Heart left ventricle (tissue), 16 donors: ENCODE measurements around the gene MAFG. TPM values are rescaled to one million over a fixed set of nuclear protein-coding genes. Genes with fewer than 3 reads are reported as not detected.
A peak's percentile ranks its signal among the peaks of the same experiment; 100 is the strongest.

Experiments
- ATAC-seq, 4 donors: fragments of 200-7000 bp; cut with Tn5 transposase; one replicate each; pipeline ENCODE4 v1.9.1; 2020 to 2022; ENCODE audit warnings: moderate library complexity in 4 of 4, mild to moderate bottlenecking in 3 of 4, moderate number of reproducible peaks in 1 of 4
- DNase-seq, 5 donors: peaks; one replicate each; pipeline ENCODE4 v3.0.0-alpha.2; 2020
- H3K27ac ChIP-seq, 12 donors: fragments of 200-600 bp; sonication (generic) in 4 of 12; one replicate each; pipeline versions ENCODE4 v1.5.0 to v1.8.0; 2016 to 2022; ENCODE audit warnings: mild to moderate bottlenecking in 2 of 12
- H3K27me3 ChIP-seq, 9 donors: fragments of 200-600 bp; sonication (generic) in 2 of 9; one replicate each; pipeline versions ENCODE4 v1.5.1 to v1.8.0; 2016 to 2022; ENCODE audit warnings: mild to moderate bottlenecking in 3 of 9
- H3K36me3 ChIP-seq, 9 donors: fragments of 200-600 bp; sonication (generic) in 2 of 9; one replicate each; pipeline versions ENCODE4 v1.5.0 to v1.8.0; 2018 to 2022; ENCODE audit warnings: mild to moderate bottlenecking in 2 of 9
- H3K4me1 ChIP-seq, 12 donors: fragments of 200-600 bp; sonication (generic) in 4 of 12; one replicate each; pipeline versions ENCODE4 v1.5.0 to v1.8.0; 2016 to 2022; ENCODE audit warnings: mild to moderate bottlenecking in 3 of 12
- H3K4me3 ChIP-seq, 12 donors: fragments of 200-600 bp; sonication (generic) in 4 of 12; one replicate each; pipeline versions ENCODE4 v1.5.0 to v1.8.0; 2017 to 2022; ENCODE audit warnings: mild to moderate bottlenecking in 9 of 12, moderate library complexity in 4 of 12
- H3K9me3 ChIP-seq, 12 donors: fragments of 200-600 bp; sonication (generic) in 4 of 12; one replicate each; pipeline versions ENCODE4 v1.5.0 to v1.8.0; 2016 to 2022; ENCODE audit warnings: mild to moderate bottlenecking in 1 of 12
- POLR2A ChIP-seq, 2 donors: fragments of 450-650 bp; IDR thresholded peaks; one replicate each; pipeline ENCODE4 v1.6.1; 2017; ENCODE audit warnings: antibody characterized with exemption in 2 of 2, mild to moderate bottlenecking in 2 of 2, moderate library complexity in 2 of 2
- WGBS, 4 donors: extraction: QIAGEN DNeasy Blood & Tissue Kit in 2 of 4; methylation state at CpG; one replicate each; pipeline versions ENCODE4 v1.1.5 to v1.1.7; 2013 to 2018; 5-methylcytosine and 5-hydroxymethylcytosine counted together
- intact Hi-C, 10 donors: fragments of 100-400 bp; cut with DNase I; formaldehyde crosslinking; loops; one replicate each; pipeline versions ENCODE4 v1.11.1 to v1.14.2; 2022
- polyA plus RNA-seq, 2 donors: library from polyadenylated mRNA; stranded (reverse); fragments of 200-250 nt; gene quantifications; one replicate each; pipeline ENCODE4 v1.2.3, GENCODE V29; 2013
- total RNA-seq, 9 donors: library from RNA; depleted of rRNA in 2 of 9; stranded (reverse); fragments of >200 nt in 2 of 9; fragmentation: NEBNext Ultra II Directional in 3 of 9; extraction: Animal tissue kit (Norgen Biotek cat#: 25700) in 3 of 9; gene quantifications; one replicate each; pipeline versions ENCODE4 v1.1.0 to v1.2.4, GENCODE V29; 2016 to 2023
- TF ChIP-seq, protein P1 (sequence below), 12 donors: fragments of 200-600 bp; sonication (generic) in 4 of 12; IDR thresholded peaks; one replicate each; pipeline versions ENCODE4 v1.5.0 to v1.8.0; 2018 to 2022; ENCODE audit warnings: antibody characterized with exemption in 12 of 12, mild to moderate bottlenecking in 5 of 12
- donor health status: ischemic (EF 13 %, LVEDD 7.1; RV severe dilation, severe dysfunction).
- donor health status: healthy with polysubstance abuse.
- donor health status: DM: no; HTN: yes; CAD: no.
- donor health status: DM: no; HTN: no; CAD: no.
- donor health status: ischemic (EF 25% LVEDD 6.9; RV normal size, moderate dysfunction).
- donor health status: ischemic (EF 25% LVEDD 5.7; RV mildly dilated, moderate dysfunction).
- donor health status: healthy.
- donor health status: DM: yes; HTN: yes; CAD: no.
- donor health status: ischemic (EF 35%, LVEDD 5.7; RV mildly dilated, moderate dysfunction).
- donor health status: nonischemic (EF 11% LVEDD 7.7; RV severe dilation, severe dysfunction).
- donor health status: DM: yes; HTN: yes; CAD: no.
- donor health status: PGD.
- donor health status: ischemic (EF 29% LVEDD 5.4; RV normal size, mild dysfunction).
- donor health status: nonischemic (EF 23%, LVEDD 6.1; RV moderate dilation, normal function).

The MAFG gene
- total and polyA plus RNA-seq, 11 donors, result 10.2 to 30.5 (median 18.0) TPM

DNA sequence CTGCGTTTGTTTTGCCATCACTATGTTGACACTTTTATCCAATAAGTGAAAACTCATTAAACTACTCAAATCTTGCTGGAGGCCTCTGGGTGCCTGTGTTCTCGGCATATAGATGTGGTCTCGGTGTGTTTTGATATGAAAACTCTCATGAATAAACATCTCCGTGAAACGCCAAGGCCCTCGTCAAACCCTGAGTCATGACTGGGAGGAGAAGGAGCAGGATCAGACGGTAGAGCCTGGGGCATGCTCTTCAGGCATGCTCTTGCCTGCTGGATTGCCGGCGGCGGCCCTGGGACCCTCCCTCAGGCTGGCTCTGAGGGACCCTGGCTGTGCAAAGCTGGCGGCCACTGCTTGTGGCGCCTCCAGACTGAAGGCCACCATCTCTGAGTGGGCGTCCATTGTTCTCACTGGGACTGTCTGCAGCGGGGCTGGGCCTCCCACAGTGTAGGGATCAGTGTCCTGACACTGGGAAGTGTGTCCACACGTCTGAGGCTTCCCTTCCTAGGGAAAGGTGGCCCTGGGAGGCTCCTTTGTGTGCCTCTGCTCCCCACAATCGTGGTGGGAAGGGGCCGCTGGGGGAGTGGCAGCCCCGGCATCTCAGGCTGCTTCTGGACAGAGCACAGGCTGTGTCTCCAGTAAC lies 27.2 kb downstream of the MAFG start:
- intact Hi-C loops, result no loop called here
- H3K9me3 ChIP-seq, result no peaks in the 10 kb centered on the region
- no peak overlapping the region for H3K4me3 ChIP-seq
- H3K27ac ChIP-seq, result no peak overlapping the region
- ATAC-seq (no peak), DNase-seq (peak in 1 of 5 donors; percentile 53)
- peaks cover 0 to 15% (median 7%) of the 10 kb centered on the region in 12 donors for H3K4me1 ChIP-seq
- WGBS, 4 donors, result 86 to 89% (median 87%) methylated on average over 14 to 18 of the region's 18 CpGs
- H3K36me3 ChIP-seq, result peaks cover 0 to 65% (median 52%) of the 10 kb centered on the region in 9 donors
- peaks cover 0 to 19% (median 0%) of the 10 kb centered on the region in 9 donors for H3K27me3 ChIP-seq
- TF ChIP-seq POLR2A (IDR thresholded peaks at IDR 0.05), result no peak
- TF ChIP-seq, protein P1, sequence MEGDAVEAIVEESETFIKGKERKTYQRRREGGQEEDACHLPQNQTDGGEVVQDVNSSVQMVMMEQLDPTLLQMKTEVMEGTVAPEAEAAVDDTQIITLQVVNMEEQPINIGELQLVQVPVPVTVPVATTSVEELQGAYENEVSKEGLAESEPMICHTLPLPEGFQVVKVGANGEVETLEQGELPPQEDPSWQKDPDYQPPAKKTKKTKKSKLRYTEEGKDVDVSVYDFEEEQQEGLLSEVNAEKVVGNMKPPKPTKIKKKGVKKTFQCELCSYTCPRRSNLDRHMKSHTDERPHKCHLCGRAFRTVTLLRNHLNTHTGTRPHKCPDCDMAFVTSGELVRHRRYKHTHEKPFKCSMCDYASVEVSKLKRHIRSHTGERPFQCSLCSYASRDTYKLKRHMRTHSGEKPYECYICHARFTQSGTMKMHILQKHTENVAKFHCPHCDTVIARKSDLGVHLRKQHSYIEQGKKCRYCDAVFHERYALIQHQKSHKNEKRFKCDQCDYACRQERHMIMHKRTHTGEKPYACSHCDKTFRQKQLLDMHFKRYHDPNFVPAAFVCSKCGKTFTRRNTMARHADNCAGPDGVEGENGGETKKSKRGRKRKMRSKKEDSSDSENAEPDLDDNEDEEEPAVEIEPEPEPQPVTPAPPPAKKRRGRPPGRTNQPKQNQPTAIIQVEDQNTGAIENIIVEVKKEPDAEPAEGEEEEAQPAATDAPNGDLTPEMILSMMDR (IDR thresholded peaks at IDR 0.05), result no peak

DNA sequence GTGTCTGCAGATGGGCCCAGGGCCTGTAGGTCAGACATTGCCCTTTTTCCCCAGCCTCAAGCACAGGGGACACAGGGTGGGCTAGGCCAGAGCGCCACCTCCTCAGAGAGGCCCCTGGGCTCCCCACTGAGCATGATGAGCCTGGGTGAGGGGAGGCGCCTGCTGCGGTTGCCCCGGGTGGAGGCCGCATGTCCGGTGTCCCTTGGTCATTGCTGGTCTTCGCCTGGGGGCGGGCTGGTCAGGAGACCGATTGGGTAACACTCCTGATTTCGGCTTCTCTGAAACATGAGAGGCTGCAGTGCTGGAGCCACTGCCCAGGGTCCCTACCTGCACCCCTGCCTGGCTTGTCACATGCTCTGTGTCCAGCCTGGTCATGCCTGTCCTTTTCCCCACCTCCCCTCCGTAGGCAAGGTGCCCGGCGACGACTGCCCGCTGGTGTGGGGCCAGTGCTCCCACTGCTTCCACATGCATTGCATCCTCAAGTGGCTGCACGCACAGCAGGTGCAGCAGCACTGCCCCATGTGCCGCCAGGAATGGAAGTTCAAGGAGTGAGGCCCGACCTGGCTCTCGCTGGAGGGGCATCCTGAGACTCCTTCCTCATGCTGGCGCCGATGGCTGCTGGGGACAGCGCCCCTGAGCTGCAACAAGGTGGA lies 27.9 kb downstream of the MAFG start:
- ATAC-seq (no peak), DNase-seq (peak in 1 of 5 donors; percentile 44)
- no peak overlapping the region for H3K27ac ChIP-seq
- peaks cover 0 to 69% (median 58%) of the 10 kb centered on the region in 9 donors for H3K36me3 ChIP-seq
- no peak overlapping the region for H3K4me3 ChIP-seq
- peaks cover 0 to 19% (median 0%) of the 10 kb centered on the region in 9 donors for H3K27me3 ChIP-seq
- TF ChIP-seq POLR2A (IDR thresholded peaks at IDR 0.05), result no peak
- TF ChIP-seq, protein P1 (IDR thresholded peaks at IDR 0.05), result no peak
- intact Hi-C loops, result loop anchor here in 1 of 10 donors (5.0 kb wide), 1 partner anchor 52 kb away; no protein-coding TSS in a partner anchor
- no peaks in the 10 kb centered on the region for H3K9me3 ChIP-seq
- 91 to 94% (median 93%) methylated on average over 14 to 22 of the region's 22 CpGs for WGBS, 4 donors
- H3K4me1 ChIP-seq, result peaks cover 0 to 15% (median 7%) of the 10 kb centered on the region in 12 donors

DNA sequence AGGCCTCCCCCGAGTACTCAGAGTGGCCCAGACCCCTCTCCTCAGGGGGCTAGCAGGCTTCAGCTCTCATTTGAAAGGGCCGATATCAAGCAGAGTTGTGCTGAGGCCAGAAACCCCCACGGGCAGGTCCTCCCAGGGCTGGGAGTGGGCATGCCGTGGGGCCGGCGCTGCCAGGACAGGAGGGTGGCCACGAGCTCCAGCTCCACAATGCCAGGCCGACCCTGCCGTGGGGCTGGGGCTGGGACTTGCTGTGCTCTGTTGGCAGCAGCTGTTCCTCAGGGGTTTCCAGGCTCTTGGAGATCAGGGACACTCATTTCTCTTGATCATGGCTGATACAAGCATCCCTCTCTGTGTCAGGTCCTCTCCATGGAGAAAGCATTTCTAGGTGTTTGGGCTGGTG lies 28.6 kb downstream of the MAFG start:
- no peak for ATAC-seq
- WGBS, 4 donors, result 89 to 92% (median 91%) methylated on average over 9 of the region's 9 CpGs
- intact Hi-C loops, result loop anchor here in 1 of 10 donors (5.0 kb wide), 1 partner anchor 52 kb away; no protein-coding TSS in a partner anchor
- Histone ChIP-seq H3K27ac (no peak overlapping the region), H3K27me3 (peaks cover 0 to 19% (median 0%) of the 10 kb centered on the region in 9 donors), H3K36me3 (peaks cover 0 to 69% (median 64%) of the 10 kb centered on the region in 9 donors), H3K4me3 (no peak overlapping the region), H3K4me1 (peaks cover 0 to 15% (median 7%) of the 10 kb centered on the region in 12 donors), H3K9me3 (no peaks in the 10 kb centered on the region)
- DNase-seq, result peak in 1 of 5 donors; percentile 40
- TF ChIP-seq, protein P1 (IDR thresholded peaks at IDR 0.05), result no peak
- TF ChIP-seq POLR2A (IDR thresholded peaks at IDR 0.05), result no peak
